Stimulated activated CD4-positive, alpha-beta T cell treated with anti-CD3 and anti-CD28 coated beads, Interleukin-2, amount 100 ng/mL, for 24 hours (primary cell): Measurements from ENCODE around the gene TPM1.
A peak's percentile ranks its signal among the peaks of the same experiment; 100 is the strongest.

Experiments
- DNase-seq, 2 donors: peaks; one replicate each; pipeline ENCODE4 v3.0.0-alpha.2; 2020

TPM1 gene

DNA sequence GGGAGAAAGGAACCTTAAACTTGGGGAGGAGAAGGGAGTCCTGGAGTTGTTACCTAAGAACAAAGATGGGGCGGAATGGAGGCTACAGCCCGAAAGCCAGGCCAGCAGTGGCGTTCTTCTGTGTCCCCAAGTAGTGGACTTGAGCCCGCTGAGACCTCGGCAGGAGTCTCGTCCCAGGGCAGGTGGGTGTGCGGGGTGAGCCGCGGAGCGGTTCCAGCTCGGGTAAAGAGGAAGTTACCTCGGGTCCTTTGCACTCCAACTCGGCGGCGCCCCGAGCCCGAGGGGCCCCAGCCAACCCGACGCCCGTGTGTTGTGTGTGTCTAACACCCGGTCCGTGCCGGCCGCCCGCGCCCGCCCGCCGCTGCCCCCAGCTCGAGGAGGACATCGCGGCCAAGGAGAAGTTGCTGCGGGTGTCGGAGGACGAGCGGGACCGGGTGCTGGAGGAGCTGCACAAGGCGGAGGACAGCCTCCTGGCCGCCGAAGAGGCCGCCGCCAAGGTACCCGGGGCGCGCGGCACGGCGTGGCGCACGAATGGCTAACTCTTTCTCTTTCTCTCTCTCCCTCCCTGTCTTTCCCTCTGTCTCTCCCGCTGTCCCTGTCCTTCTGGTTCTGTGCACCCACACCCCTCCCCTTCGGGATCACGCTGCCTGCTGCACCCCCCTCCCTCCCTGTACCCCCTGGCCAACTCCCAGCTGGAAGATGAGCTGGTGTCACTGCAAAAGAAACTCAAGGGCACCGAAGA lies 959 bp downstream of the TPM1 start:
- peak in 1 of 2 donors; percentile 17 for DNase-seq

DNA sequence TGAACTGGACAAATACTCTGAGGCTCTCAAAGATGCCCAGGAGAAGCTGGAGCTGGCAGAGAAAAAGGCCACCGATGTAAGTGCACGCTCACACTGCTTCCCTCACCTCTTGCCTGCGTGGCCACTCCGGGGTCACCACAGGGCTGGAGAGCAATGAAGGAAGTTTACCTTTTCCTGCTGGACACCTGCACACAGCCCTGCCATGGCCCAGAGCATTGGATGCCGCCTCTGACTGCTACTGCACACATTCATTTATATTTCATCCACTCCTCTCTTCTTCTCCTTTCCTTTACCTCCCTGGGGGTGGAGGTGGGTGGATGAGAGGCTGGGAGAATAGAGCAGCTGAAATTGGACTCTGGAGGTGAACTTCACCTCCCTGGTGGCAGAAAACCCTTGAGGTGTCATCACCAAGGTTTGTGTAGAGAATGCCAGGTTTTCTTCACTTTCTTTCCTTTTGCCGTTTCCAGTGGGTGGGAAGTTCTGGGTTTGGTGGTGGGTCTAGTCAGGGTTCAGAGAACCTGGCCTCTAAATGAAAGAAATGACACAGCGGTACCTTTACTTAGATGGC lies 1.6 kb downstream of the TPM1 start:
- no peak for DNase-seq

DNA sequence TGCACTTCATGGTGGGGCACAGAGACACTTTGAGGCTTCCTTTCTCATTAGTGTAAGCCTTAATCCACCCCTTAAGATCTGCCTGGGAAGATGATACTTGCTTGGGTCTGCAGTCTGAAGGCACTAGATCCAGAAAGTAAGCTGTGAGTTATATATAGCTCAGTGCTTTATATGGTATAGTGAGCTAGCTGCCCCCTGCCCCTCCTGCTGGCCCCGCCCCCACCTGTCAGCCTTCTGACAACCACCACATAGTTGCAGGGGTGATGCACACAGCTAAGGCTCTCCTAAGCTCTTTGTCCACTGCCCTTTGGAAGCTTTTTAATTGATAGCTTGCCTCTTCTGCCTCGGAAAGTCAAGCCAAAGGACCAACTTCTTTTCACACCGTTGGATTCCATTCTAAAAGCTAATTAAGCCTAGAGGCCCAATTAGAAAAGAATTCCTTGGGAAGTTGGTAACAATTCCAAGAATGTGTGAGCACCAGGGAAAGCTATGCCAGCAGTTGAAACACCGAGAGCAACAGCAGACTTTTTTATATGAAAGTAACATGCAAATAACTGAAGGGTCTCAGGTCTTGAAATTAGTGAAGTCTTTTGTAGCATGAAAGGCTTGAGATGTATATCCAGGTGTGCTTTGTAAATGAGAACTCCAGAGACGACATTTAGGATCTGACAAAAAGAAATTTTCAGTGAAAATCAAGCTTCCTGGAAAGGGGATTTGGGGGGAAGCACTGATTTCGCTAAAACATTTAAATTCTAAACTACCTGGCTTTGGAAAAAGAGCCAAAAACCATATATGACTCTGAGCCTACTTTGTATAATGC lies 2.3 kb downstream of the TPM1 start:
- no peak for DNase-seq

DNA sequence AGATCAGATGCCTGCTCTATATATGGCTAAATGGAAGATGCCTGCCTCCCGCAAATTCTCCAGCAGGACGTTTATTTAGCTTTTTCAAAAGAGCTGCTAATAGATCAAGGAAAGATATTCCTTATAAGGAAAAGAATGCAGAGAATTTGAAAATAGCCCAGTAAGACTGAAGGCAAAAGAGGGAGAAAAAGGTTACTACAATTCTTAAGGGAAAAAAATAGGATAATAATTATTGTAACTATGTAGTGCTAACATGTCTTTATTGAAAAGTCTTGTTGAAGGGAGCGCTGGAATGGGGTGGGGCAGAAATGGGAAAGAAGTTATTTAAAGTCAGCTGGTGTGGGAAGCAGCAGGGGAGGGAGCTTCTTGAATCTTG lies 2.9 kb downstream of the TPM1 start:
- DNase-seq = no peak

DNA sequence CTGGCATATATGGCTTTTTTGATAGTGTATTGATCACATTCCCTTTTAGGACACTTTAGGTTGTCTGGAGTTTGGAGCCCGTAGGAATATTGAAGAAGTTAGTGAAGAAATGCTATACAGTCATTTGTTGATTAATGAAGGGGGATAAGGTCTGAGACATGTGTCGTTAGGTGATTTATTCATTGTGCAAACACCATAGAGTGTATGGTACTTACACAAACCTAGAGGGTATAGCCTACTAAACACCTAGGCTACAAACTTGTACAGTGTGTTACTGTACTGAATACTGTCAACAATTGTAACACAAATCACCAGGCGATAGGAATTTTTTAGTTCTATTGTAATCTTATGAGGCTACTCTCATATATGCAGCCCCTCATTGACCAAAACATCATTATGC lies 3.3 kb downstream of the TPM1 start:
- DNase-seq = no peak

DNA sequence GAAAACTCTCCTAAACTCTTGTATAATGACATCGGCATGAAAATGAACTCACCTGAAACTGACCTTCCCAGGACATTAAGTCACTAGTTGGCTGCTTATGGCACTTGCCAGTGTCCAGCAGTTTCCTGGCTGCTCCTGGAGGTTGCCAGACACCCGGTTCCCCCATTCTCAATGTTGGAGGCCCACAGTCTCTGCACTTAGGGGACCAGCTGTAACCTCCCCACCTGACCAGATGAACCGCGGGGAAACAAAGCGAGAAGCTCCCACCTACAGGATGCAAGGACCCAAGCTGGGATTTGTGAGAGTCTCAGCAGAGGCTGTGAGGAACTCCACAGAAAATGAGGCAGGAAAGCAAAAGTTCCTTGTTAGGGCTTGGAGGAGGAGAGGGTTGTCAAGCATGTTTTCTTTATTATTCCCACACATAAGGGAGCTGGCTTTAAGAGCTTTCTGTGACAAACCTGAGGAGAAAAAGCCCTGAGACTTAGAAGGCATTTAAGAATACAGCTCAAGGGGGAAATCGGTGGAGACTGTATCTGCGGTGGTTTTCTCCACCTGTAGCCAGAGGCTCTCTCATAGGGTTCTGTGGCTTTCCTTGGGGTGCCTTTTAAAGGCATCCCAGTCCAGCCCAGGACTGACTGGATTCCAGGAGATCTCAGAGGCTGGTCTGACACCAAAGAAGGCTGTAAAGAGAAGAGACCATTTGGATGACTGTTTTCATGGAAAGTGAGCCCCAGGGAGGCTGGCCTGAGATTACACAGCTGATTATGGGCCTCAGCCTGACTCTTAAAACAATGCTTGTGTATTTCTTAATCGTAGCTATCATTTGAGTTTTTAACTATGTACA lies 4.6 kb downstream of the TPM1 start:
- no peak for DNase-seq

DNA sequence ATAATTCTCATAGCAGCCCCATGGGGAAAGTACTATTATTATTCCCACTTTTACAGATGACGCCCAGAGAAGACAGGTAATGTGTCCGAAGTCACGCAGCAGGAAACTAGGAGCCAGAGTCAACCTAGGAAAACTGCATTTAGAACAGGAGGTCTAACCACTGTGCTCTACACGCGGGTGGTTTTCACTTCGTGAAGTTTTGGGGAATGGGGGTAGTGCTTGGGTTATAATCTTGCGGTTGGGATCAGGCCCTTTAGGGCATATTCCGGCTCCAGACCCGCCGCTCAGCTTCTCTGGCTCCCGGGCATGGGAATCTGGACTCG lies 5.2 kb downstream of the TPM1 start:
- DNase-seq = no peak

DNA sequence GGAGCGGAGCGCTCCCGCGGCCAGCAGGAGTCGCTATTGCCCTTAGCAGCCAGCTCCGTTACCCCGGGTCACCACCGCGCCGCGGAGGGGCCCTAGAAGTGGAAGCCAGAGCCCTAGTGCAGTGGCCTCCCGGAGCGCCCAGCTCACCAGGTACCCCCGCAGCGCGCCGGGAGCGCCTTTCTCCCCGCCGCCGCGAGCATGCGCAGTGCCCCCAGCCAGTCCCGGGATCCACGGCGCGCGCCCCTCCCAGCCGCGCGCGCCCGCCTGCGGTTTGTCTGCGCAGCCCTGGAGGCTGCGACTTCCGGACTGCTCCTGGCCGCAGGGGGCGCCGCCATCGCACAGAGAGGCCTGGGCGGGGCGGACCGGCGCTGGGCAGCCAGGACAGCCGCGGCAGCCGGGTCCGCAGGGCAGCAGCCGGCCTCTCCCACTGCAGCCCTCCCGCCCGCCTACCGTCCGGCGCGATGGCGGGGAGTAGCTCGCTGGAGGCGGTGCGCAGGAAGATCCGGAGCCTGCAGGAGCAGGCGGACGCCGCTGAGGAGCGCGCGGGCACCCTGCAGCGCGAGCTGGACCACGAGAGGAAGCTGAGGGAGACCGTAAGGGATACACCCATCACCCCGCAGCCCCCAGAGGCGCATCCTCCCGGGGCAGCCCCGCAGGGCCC lies 5.7 kb downstream of the TPM1 start:
- peak; percentile 88 to 89 for DNase-seq

DNA sequence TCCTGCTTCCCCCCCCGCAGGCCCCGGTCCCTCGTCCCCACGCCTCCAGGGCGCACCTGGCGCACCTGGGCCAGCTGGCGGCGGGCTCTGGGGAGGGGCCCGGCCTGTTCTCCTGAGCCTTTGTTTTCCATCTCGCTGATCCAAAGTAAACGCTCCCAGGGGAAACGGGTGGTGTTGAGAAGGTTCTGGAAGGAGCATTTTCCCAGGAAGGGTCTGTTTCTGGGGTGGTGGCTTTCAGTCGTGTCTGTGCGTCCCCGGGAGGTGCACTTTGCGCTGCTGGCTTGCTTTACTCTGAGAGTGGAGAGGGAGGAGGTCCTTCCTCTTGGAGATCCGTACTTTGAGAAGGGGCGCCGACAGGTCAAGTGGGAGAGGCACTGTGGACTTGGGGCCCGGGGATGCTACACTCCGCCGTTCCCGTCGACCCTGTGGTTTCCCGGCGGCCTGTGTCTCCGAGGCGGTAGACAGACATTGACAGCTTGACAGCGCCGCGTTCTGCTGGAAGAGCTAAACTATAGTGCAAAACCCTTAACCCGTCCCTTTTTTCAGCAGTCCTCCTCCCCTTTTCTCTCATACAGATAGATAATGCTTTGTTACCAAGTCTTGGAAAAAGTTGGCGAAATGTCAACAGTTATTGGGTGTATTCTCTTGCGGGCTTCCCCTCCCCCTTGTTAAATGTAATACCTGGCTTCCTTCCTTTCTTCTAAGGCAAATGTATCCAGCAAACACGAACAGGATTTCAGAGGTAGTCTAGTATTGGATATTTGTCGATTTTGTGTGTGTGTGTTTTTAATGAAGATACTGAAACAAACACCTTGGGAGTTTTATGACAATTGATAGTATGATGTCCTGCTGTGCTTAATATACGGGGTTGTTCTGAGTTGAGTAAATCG lies 6.5 kb downstream of the TPM1 start:
- DNase-seq = peak; percentile 47 to 49

DNA sequence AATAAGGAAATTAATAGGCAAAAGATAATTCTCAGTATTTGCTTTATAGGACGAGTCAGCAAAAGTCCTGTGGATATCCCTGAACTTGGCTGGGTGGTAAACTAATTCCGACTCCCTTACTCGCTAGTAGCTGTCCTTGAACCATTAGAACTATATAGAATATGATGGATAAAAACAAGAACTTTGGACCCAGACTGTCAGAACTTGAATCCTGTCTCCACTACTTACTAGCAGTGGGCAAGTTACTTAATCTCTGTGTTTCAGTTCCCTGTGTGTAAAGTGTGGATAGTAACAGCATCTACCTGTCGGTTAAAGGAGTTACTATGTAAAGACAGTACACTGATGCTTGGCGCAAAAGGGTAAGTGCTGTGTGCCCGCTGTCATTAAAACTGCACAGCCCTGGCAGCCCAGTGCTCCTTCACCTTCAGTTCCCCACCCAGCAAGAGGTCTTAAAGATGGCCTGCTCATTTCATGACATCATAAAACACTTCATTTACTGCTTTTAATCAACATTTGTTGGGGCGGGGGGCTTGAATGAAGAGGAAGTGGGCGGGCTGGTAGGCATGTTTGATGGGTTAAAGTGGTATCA lies 7.3 kb downstream of the TPM1 start:
- no peak for DNase-seq

DNA sequence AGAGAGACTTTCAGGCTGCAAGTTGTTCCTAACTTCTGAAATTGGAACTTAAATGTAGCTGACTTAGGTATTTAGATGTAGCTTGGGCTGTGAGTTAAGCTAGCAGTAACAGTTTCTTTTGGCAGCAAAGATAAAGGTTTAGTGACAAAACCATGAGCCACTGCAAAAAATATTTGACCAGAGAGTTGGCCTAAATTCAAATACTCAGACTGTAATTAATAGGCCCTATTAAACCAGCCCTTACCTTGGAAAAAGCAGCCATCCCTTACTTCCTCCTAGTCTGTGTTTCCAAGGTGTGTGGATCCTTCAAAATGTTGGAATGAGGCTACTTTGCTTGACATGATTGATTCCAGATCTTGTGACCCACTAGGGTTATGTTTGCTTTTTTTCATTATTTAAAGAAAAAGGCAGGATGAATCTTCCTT lies 8.2 kb downstream of the TPM1 start:
- no peak for DNase-seq

DNA sequence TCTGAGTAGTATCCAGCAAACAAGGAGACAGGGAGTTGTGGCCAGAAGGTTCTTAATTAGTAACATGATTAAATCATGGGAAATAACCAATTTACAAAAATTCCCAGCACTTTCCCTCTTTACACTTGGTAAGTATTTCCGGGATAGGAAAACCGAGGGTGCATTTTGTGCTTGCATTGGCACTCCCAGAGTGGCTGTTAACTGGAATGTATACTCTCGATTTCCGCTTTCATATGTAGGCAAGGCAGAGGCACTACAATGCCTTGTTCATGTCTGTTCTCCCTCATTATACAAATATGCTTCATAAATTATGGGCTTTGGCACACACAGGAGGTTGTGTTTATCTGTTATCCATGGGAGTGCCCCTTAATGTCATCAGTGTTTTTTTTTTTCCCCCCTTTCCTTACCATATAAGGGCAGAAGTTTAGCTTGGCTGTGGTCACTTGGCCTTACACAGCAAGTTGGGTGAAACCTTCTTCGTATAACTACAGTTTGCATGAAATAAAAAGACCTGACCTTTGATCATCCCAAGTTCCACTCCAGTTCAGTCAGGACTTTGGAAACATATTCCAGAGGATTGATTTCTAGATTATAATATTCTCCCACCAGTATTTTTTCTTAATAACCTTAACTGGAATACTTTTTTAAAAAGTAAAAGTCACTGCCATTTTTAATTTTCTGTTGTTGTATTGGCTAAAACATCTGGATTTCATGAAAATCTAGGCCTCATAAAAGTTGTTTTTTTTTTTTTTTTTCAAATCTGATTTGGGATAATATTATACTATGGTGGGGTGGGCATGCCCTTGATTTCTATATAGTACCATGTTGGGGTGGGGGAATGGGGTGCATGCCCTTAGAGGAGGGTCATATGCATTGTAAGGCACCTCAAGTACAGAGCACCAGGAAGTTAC lies 8.9 kb downstream of the TPM1 start:
- DNase-seq = no peak

DNA sequence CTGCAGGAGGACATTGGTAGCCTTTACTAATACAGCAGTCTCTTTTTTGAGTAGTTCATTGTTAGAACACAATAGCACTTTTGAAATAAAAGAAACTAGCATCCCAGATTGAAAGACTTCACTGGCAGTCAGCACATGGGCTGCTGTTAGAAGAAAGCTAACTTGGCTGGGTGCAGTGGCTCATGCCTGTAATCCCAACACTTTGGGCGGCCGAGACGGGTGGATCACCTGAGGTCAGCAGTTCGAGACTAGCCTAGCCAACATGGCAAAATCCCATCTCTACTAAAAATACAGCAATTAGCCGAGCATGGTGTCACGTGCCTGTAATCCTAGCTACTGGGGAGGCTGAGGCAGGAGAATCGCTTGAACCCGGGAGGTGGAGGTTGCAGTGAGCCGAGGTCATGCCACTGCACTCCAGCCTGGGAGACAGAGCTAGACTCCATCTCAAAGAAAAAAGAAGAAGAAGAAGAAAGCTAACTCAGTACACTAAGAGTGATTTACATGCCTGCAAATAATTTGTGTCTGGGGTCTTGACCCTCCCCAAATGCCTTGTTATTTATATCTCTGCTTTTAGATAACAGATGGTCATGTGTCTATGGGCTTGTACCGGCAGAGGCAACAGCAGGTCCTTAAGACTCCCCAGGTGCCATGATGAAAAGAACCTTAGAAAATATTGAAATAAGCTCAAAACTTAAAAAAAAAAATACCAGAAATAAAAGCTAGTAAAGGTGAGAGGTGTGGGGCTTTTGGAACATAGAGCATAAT lies 9.7 kb downstream of the TPM1 start:
- DNase-seq = no peak

DNA sequence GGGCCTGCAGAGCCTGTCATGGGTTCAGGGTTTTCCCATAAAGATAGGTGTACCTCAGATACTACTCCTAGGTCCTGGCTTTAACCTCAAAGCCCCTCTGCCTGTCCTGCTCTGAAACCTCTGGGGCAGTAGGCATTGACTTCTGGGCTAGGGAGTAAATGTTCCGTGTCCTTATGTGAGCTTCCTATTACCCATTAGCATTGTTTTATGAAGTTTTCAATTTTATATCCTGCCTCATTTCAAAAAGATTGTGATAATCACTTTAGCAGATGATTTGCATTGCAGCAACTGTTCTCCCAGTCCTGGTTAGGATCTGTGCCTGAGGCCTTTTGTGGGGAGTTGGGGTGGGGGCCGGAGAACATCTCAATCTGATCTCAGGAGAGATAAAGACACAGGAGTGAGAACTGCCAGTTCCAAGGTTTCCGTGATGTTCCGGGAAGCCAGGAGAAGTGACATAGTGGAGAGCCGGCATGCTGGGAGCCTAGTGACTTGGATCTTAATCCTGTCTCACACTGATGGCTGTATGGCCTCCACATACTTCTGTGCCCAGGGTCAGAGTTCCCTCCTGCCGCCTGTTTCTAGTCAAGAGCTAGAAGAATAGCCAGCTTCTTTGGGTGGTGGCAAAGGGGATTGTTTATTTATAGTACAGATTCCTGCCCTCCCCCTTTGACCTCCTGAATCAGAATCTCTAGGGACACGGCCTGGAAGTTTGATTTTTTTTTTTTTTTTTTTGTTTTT lies 10.6 kb downstream of the TPM1 start:
- no peak for DNase-seq

DNA sequence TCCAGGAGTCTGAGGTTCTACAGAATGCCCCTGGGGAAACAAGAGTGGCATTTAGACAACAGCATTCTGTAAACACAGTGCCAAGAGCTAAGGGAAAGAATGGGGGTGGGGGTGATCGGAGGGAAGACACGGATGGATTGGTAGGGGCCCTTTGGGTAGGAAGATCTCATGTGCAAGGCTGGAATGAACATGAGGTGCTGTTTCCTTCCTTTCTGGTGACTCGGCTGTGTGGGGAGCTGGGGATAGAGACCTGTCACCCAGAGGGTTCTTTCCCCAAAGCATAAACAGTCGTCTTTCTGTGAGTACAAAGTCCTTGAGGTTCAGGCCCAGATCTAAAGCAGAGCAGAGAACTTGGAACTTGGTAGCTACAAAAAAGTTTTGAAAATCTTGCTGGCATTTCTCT lies 11.7 kb downstream of the TPM1 start:
- DNase-seq = no peak

DNA sequence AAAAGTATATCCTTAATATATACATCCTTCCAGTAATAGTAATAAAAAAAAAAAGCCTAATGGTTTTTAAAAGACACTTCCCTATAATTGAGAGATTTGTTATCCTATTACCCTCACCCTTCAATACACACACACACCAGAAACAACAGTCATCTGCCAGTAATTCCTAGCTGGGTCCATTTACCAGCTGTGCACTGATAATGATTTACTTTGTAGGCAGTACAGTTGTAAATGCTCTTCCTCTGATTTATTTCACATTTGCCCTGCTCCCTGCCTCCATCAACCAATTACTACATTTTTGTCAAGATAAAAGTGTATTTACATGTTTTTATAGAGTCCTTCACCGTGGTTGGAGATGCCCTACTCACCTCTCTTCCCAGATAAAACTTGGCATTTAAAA lies 12.4 kb downstream of the TPM1 start:
- no peak for DNase-seq

DNA sequence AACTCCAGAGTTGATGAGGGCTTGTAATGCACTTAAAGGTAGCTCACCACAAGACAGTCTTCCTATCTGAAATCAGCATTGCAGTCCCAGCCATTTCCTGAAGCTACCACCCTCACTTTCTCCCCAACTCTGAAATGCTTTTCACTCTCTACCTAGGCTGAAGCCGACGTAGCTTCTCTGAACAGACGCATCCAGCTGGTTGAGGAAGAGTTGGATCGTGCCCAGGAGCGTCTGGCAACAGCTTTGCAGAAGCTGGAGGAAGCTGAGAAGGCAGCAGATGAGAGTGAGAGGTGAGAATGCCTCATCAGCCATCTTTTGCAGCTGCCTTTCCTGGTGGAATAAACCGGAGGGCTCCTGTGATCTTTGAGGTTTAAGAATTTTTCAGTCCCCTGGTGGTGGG lies 14.3 kb downstream of the TPM1 start:
- DNase-seq = no peak

DNA sequence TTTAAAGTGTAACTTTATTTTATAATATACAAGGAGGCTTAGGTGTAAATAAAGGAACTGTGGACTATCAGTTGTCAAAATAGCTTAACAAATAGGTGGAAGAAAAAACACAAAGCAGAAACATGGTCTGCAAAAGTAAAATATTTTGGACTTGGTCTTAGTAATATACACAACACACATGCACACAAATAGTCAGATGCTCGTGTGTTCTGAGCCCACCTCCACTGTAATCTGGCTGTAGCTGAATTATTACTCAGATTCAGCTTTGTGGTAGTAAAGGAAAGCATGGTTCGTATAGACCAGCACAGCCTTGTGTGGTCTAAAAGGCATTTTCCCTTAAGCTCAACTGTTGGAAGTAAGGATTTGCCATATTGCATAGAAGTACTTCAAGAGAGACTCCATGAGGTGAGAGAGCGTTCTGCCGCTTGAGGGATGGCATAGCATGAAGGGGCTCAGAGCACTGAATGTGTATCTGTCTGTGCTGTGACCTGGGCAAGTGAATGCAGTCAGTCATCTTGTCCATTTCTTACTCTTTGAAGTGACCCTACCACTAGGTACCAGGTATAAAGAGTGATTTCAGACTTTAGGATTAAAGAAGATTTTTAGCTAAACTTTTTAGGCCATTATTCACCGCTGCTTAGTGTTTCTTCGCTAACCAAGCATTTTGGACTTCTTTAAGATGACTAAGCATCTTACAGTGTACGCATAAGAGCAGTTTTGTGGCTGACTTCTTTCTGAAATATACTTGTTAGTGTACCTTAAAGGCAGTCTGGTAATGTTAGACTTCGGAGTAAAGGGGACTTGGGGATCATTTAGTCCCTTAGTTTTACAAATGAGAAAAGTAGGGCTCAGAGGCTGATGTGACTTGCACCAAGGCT lies 15.2 kb downstream of the TPM1 start:
- no peak for DNase-seq
